ENCODE measurements around the gene CEP19.

- TF ChIP-seq CTCF (IDR thresholded peaks at IDR 0.05) = no peak
- no peak for TF ChIP-seq POLR2A (IDR thresholded peaks at IDR 0.05)
These were observed 15.0 kb upstream of the CEP19 start for GRCh38 chr3:196726788-196727675.

All from uterus (tissue), 2 donors.